Neural cell (in vitro differentiated cells): ENCODE data around the gene NRG3. TPM values are rescaled to one million over a fixed set of nuclear protein-coding genes. Genes with fewer than 3 reads are reported as not detected.

Experiments
- H2AFZ ChIP-seq: fragments of 200-600, 300-800 bp; sonication (generic), shearing (Covaris generic); 2 replicates; pipeline ENCODE4 v1.6.0; 2014; ENCODE audit warnings: low read depth, mild to moderate bottlenecking, antibody characterized with exemption, low read length, moderate library complexity
- H3F3A ChIP-seq: fragments of 200-600 bp; shearing (Covaris generic); 2 replicates; pipeline ENCODE4 v1.6.1; 2016; ENCODE audit warnings: mild to moderate bottlenecking, moderate library complexity, mixed read lengths, antibody characterized with exemption, low read length; ENCODE audit not compliant: insufficient read depth, poor library complexity, severe bottlenecking
- H3K27ac ChIP-seq: fragments of 200-600, 300-800 bp; sonication (generic), shearing (Covaris generic); 2 replicates; pipeline ENCODE4 v1.5.1; 2014; ENCODE audit warnings: mild to moderate bottlenecking, low read length, moderate library complexity
- H3K27me3 ChIP-seq: fragments of 300-800, 200-600 bp; sonication (generic), shearing (Covaris generic); 2 replicates; pipeline ENCODE4 v1.6.0; 2014; ENCODE audit warnings: mild to moderate bottlenecking, low read depth, low read length, moderate library complexity; ENCODE audit not compliant: insufficient read depth
- H3K36me3 ChIP-seq: fragments of 300-800, 200-600 bp; sonication (generic), shearing (Covaris generic); 2 replicates; pipeline ENCODE4 v1.5.1; 2014; ENCODE audit warnings: mild to moderate bottlenecking, antibody characterized with exemption, low read length, moderate library complexity; ENCODE audit not compliant: insufficient read depth
- H3K4me2 ChIP-seq: fragments of 300-800, 200-600 bp; sonication (generic), shearing (Covaris generic); 2 replicates; pipeline ENCODE4 v1.6.0; 2014; ENCODE audit warnings: mild to moderate bottlenecking, low read length
- H3K4me3 ChIP-seq: fragments of 300-800, 200-600 bp; sonication (generic), shearing (Covaris generic); 2 replicates; pipeline ENCODE4 v1.5.1; 2014; ENCODE audit warnings: mild to moderate bottlenecking, low read length, moderate library complexity
- H3K79me2 ChIP-seq: fragments of 200-600 bp; shearing (Covaris generic); replicated peaks from 2 replicates; pipeline ENCODE4 v1.6.0; 2014; ENCODE audit warnings: mild to moderate bottlenecking, low read length, moderate library complexity; ENCODE audit not compliant: insufficient read depth
- H3K9ac ChIP-seq: fragments of 300-800, 200-600 bp; sonication (generic), shearing (Covaris generic); 2 replicates; pipeline ENCODE4 v1.6.1; 2016; ENCODE audit warnings: mild to moderate bottlenecking, low read length, mixed read lengths
- H3K9me2 ChIP-seq: fragments of 200-600 bp; shearing (Covaris generic); 2 replicates; pipeline ENCODE4 v1.6.1; 2016; ENCODE audit warnings: mild to moderate bottlenecking, low read length, mixed read lengths; ENCODE audit not compliant: insufficient read depth
- H3K9me3 ChIP-seq: fragments of 200-600, 300-800 bp; sonication (generic), shearing (Covaris generic); 2 replicates; pipeline ENCODE4 v1.6.1; 2016; ENCODE audit warnings: mild to moderate bottlenecking, mixed run types, low read length, moderate library complexity, mixed read lengths
- H4K20me1 ChIP-seq: fragments of 200-600 bp; shearing (Covaris generic); 2 replicates; pipeline ENCODE4 v1.6.1; 2016; ENCODE audit warnings: mild to moderate bottlenecking, mixed run types; ENCODE audit not compliant: insufficient read depth
- CTCF ChIP-seq: fragments of 450-650 bp; IDR thresholded peaks from 2 replicates; pipeline ENCODE4 v1.5.1; 2014; ENCODE audit warnings: antibody characterized with exemption, mild to moderate bottlenecking, moderate library complexity; ENCODE audit not compliant: poor library complexity, severe bottlenecking
- EP300 ChIP-seq: fragments of 450-650 bp; conservative IDR thresholded peaks from 2 replicates; pipeline ENCODE4 v1.6.1; 2014; ENCODE audit warnings: antibody characterized with exemption, mild to moderate bottlenecking, moderate library complexity; ENCODE audit not compliant: poor library complexity, severe bottlenecking
- EZH2 ChIP-seq: fragments of 200-600, 300-800 bp; shearing (Covaris generic), sonication (generic); IDR thresholded peaks from 2 replicates; pipeline ENCODE4 v1.6.1; 2014; ENCODE audit warnings: antibody characterized with exemption, low read length, borderline replicate concordance, mild to moderate bottlenecking; ENCODE audit not compliant: insufficient read depth, poor library complexity, severe bottlenecking
- MXI1 ChIP-seq: fragments of 450-650 bp; conservative IDR thresholded peaks from 2 replicates; pipeline ENCODE4 v1.6.1; 2014; ENCODE audit warnings: antibody characterized with exemption, mild to moderate bottlenecking; ENCODE audit not compliant: poor library complexity, severe bottlenecking
- POLR2AphosphoS5 ChIP-seq: IDR thresholded peaks from 2 replicates; pipeline ENCODE4 v1.6.1; 2012
- RAD21 ChIP-seq: fragments of 450-650 bp; conservative IDR thresholded peaks from 2 replicates; pipeline ENCODE4 v1.6.1; 2014; ENCODE audit warnings: antibody characterized with exemption, mild to moderate bottlenecking, moderate library complexity
- REST ChIP-seq: IDR thresholded peaks from 2 replicates; pipeline ENCODE4 v1.6.1; 2012; ENCODE audit warnings: borderline replicate concordance
- SMC3 ChIP-seq: fragments of 450-650 bp; conservative IDR thresholded peaks from 2 replicates; pipeline ENCODE4 v1.6.1; 2014; ENCODE audit warnings: antibody characterized with exemption, mild to moderate bottlenecking, moderate library complexity; ENCODE audit not compliant: poor library complexity
- TAF1 ChIP-seq: IDR thresholded peaks from 2 replicates; pipeline ENCODE4 v1.6.1; 2012; ENCODE audit warnings: low read depth
- polyA plus RNA-seq: library from polyadenylated mRNA; depleted of rRNA; stranded (reverse); fragments of >200 nt; gene quantifications from 2 replicates; pipeline ENCODE4 v1.2.3, GENCODE V29; 2014

The NRG3 gene
- polyA plus RNA-seq, 1 donor from 2014 or later = 14.0 TPM

DNA sequence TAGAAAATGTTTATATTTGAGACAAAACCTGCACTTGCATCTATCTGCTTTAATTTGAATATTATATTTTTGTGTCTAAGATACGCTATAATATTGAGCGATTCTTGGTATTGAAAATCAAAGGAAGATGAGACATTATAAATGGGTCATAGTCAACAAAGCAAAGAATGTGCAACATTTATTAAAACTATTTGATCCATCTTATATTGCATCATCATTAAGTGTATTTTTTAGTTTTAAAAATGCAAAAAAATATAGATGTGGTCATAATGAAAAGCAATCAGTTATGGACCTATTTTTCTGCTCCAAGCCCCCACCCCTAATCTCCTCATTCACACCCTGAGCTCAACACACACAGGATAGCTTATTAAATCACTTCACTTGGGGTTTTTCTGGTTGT, 847.3 kb downstream of the NRG3 start:
- peaks cover 7% of the 10 kb centered on the region for H3F3A ChIP-seq
- H2AFZ ChIP-seq = no peak overlapping the region
- no peak overlapping the region for H3K9ac ChIP-seq
- no peak overlapping the region for H3K4me3 ChIP-seq
- no peaks in the 10 kb centered on the region for H3K9me2 ChIP-seq
- H3K79me2 ChIP-seq = no peaks in the 10 kb centered on the region
- no peaks in the 10 kb centered on the region for H4K20me1 ChIP-seq
- no peak overlapping the region for H3K27ac ChIP-seq
- no peaks in the 10 kb centered on the region for H3K36me3 ChIP-seq
- H3K27me3 ChIP-seq = no peaks in the 10 kb centered on the region
- H3K4me2 ChIP-seq = no peak overlapping the region
- H3K9me3 ChIP-seq = no peaks in the 10 kb centered on the region
- TF ChIP-seq MXI1 = no peak
- TF ChIP-seq EP300 = no peak
- TF ChIP-seq TAF1 = no peak
- no peak for TF ChIP-seq REST
- no peak for TF ChIP-seq CTCF
- no peak for TF ChIP-seq RAD21
- no peak for TF ChIP-seq SMC3
- TF ChIP-seq EZH2 = no peak
- no peak for TF ChIP-seq POLR2AphosphoS5

DNA sequence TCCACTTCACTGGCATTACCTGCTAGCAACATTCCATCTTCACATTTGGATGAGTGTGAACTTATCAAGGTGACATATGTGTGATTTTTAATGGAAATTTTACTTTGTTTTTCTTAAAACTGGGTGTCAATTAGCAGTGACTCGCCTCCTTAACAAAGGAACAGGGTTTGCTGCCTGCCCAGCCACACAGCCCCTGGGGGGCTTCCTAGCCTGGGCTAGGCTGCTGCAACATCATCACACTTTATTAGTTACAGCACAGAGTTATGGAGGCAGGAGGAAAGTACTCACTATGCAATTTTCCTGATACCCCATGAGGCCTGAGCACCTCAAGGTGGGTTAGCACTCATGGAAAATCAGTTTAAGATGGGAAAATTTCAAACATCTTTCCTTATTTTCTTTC, 861.3 kb downstream of the NRG3 start:
- no peaks in the 10 kb centered on the region for H3K9me2 ChIP-seq
- no peaks in the 10 kb centered on the region for H3K9me3 ChIP-seq
- no peak overlapping the region for H3K4me2 ChIP-seq
- no peak overlapping the region for H3K9ac ChIP-seq
- no peaks in the 10 kb centered on the region for H3K36me3 ChIP-seq
- no peaks in the 10 kb centered on the region for H3K79me2 ChIP-seq
- TF ChIP-seq TAF1 (no peak), MXI1 (no peak), CTCF (no peak), EP300 (no peak), RAD21 (no peak), REST (no peak), SMC3 (no peak), EZH2 (no peak), POLR2AphosphoS5 (no peak)
- no peak overlapping the region for H3K27ac ChIP-seq
- H2AFZ ChIP-seq = no peak overlapping the region
- H3K4me3 ChIP-seq = no peak overlapping the region
- no peaks in the 10 kb centered on the region for H4K20me1 ChIP-seq
- no peaks in the 10 kb centered on the region for H3F3A ChIP-seq
- H3K27me3 ChIP-seq = no peaks in the 10 kb centered on the region
